Activated CD4-positive, alpha-beta T cell treated with anti-CD3 and anti-CD28 coated beads, Interleukin-2, Interleukin-4, amounts not matched to agents 100 ng/mL and 50 ng/mL, durations not matched to agents 16 hours and 8 hours (primary cell): ENCODE data around the gene GIMAP1.
"Not testable (repeated sequence)": the region's sequence is repeated elsewhere in the genome, so short reads cannot be mapped to it uniquely, and the experiment has no call there.

Experiments
- DNase-seq: peaks from one replicate; pipeline ENCODE4 v3.0.0-alpha.2; 2020; ENCODE audit warnings: low spot score

The GIMAP1 gene

GRCh38 chr7:150716368-150716767 lies at the start of gene GIMAP1:
GIMAP1 (plus strand) TSS chr7:150716613; CDS start chr7:150719048, 2,435 bp downstream.
- peak; percentile 69 for DNase-seq

DNA sequence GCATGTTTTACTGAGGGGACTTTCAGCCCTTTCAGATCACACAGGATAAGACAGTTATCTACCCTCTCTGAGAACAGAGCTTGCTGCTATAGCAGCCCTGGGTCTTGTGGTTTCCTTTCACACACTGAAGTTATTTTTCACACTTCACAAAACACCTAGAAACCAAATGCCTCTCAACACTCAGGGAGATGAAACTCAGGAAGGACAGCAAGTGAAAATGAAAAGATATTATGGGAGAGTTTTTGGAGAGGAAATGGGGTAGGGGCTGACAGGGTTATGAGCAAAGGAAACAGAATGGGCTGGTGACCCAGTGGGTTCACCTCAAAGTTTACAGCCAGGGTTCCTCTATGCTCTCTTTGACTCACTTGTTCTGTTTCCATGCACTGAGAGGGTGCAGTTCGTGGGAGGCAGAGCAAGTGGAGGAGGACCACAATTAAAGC lies 47.9 kb upstream of the GIMAP1 start:
- DNase-seq: peak; percentile 81

GRCh38 chr7:150668977-150669376 lies 47.4 kb upstream of the GIMAP1 start:
- no peak for DNase-seq

- not testable (repeated sequence) for DNase-seq
These were observed 44.4 kb upstream of the GIMAP1 start for GRCh38 chr7:150671798-150672585.

GRCh38 chr7:150675714-150676113 lies 40.7 kb upstream of the GIMAP1 start:
- no peak for DNase-seq

GRCh38 chr7:150676276-150676675 lies 40.1 kb upstream of the GIMAP1 start:
- DNase-seq: not testable (repeated sequence)

DNA sequence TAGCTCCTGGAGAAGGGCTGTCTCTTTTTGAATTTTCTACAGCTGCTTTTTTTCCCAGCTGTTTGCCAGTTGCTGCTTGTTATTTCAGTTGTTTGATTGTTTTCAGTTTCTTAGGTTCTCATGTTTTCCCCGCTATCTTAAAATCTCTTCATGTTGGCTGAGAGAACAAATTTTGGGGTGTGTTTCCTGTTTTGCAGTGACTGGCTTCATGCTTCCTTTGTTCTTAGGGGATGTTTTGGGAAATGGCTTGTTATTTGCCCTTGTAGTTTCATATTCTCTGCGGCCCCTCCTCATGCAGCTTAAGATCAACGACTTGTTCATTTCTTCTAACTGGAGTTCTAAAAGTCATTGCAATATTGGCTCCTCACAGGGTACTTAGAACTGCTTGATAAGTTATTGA lies 39.6 kb upstream of the GIMAP1 start:
- peak; percentile 22 for DNase-seq

GRCh38 chr7:150678601-150679000 lies 37.8 kb upstream of the GIMAP1 start:
- DNase-seq: not testable (repeated sequence)

DNA sequence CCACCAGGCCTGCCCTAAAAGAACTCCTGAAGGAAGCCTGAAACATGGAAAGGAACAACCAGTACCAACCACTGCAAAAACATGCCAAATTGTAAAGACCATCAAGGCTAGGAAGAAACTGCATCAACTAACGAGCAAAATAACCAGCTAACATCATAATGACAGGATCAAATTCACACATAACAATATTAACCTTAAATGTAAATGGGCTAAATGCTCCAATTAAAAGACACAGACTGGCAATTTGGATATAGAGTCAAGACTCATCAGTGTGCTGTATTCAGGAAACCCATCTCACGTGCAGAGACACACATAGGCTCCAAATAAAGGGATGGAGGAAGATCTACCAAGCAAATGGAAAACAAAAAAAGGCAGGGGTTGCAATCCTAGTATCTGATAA lies 36.0 kb upstream of the GIMAP1 start:
- not testable (repeated sequence) for DNase-seq

- DNase-seq: peak; percentile 64
These were observed 31.0 kb upstream of the GIMAP1 start, which contains the start of gene GIMAP2 for GRCh38 chr7:150685219-150686029. GIMAP2 (plus strand) TSS chr7:150685706; CDS start chr7:150687060, 1,354 bp downstream.

- DNase-seq: no peak
These were observed 30.3 kb upstream of the GIMAP1 start for GRCh38 chr7:150686030-150686631.

- no peak for DNase-seq
These were observed 27.8 kb upstream of the GIMAP1 start for GRCh38 chr7:150688630-150689029.

GRCh38 chr7:150695654-150696053 lies 20.8 kb upstream of the GIMAP1 start:
- no peak for DNase-seq

GRCh38 chr7:150703209-150703608 lies 13.2 kb upstream of the GIMAP1 start:
- DNase-seq: no peak

DNA sequence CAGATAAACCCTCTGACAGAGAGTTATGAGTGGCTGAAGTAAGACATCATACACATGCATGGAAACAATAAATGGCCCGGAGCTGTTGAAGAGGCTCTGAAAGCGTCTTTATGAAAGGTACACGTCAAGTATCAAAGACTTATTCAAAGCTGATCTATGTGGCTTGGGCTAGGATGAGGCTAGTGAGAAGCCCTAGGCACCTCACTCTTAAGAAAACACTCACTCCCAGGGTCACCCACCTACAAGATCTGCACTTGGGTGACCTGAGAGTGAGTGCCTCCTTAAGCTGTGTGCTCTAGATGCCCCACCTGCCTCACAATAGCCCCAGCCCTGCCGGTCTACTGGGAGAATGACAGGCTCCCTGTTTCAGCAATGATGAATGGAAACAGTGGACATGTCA lies 1.1 kb upstream of the GIMAP1 start:
- DNase-seq: no peak

GRCh38 chr7:150715738-150716137 lies 675 bp upstream of the GIMAP1 start:
- DNase-seq: no peak

DNA sequence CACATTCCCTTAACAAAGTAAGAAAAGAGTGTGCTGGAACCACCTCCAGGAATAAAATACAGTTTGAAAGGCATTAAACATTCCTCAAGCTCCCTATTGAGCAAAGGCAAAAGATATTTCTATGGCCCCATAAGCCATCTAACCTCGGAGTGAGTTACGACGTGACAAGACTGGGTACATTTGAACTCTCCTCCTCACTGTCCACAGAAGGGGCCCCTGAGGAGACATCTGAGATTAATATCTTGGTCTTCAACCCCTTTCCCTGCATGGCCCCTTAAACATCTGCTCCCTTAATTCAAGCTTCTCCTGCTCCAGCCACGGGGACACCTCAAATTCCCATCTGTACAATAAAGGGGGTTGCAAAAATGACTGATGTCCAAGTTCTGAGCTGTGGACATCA lies 526 bp downstream of the GIMAP1 start:
- DNase-seq: no peak

- DNase-seq: no peak
These were observed 1.5 kb downstream of the GIMAP1 start for GRCh38 chr7:150717814-150718420.

DNA sequence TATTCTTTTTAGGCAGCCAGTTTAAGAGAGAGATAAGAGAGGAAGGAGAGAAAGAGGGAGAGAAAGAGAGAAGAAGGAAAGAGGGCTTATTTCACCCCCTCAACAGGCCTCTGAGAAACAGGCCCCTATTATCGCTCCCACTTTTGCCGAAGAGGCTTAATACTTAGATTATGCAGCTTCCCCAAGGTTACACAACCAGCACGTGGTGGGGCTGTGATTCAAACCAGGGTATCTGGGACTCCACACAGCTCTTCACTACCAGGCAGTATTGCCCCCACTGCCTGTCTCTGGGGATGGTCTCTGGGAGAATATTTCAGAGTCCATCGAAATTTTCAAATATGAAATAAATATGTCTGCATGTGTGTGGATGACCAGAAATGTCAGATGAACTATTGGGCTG lies 3.0 kb downstream of the GIMAP1 start:
- no peak for DNase-seq

DNA sequence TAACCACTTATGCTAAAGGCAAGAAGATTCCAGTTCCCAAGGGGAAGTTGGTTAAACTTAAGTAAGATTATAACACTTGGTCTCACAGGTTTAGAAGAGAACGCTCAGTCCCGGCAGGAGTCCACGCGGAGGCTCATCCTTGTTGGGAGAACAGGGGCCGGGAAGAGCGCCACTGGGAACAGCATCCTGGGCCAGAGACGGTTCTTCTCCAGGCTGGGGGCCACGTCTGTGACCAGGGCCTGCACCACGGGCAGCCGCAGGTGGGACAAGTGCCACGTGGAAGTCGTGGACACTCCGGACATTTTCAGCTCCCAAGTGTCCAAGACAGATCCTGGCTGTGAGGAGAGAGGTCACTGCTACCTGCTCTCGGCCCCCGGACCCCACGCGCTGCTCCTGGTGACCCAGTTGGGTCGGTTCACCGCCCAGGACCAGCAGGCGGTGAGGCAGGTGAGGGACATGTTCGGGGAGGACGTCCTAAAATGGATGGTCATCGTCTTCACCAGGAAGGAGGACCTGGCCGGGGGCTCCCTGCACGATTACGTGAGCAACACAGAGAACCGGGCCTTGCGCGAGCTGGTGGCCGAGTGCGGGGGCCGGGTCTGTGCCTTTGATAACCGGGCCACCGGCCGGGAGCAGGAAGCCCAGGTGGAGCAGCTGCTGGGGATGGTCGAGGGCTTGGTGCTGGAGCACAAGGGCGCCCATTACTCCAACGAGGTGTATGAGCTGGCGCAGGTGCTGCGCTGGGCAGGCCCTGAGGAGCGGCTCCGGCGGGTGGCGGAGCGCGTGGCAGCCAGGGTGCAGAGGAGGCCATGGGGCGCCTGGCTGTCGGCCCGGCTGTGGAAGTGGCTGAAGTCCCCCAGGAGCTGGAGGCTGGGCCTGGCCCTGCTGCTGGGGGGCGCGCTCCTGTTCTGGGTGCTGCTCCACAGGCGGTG lies 3.8 kb downstream of the GIMAP1 start:
- no peak for DNase-seq

DNA sequence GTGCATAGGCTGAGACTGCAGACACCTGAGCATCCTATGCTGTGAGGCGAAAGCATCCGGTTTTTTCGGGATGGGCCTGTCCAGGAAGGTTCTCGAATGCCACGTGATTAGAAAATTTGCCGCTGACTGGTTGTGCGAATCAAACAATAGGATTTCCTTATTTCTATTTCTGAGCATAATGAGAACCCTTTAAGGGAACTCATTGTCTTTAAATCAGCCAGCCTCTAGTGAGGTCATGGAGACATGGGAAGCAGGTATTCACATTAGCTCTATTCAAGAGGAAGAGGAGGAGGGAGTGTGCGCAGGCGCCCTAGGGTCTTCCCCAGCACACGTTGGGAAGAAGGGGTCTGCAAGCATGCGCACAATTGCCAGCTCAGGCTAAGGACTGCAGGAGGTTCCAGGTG lies 5.6 kb downstream of the GIMAP1 start:
- no peak for DNase-seq
